Kidney (tissue), 14 donors: Measurements from ENCODE around the gene SIRPD. TPM values are rescaled to one million over a fixed set of nuclear protein-coding genes. Genes with fewer than 3 reads are reported as not detected.

Experiments
- DNase-seq, 5 donors: peaks; one replicate each; pipeline ENCODE4 v3.0.0-alpha.2; 2013 to 2020
- FAIRE-seq: peaks from 2 replicates; lab custom pipeline; 2012; peaks lifted over from hg19 to GRCh38; lab: Jason Lieb, UNC
- H3K27ac ChIP-seq, 2 donors: one replicate each; pipeline ENCODE4 v1.7.0; 2013; ENCODE audit warnings: low read depth in 2 of 2, low read length in 2 of 2, inconsistent platforms in 1 of 2
- H3K27me3 ChIP-seq: one replicate; pipeline ENCODE4 v1.7.1; 2013; ENCODE audit warnings: low read length, inconsistent platforms; ENCODE audit not compliant: control insufficient read depth, insufficient read depth
- H3K36me3 ChIP-seq, 3 donors: one replicate each; pipeline versions ENCODE4 v1.7.0 to v1.7.1; 2013; ENCODE audit warnings: low read length in 3 of 3, control low read depth in 1 of 3, inconsistent platforms in 1 of 3; ENCODE audit not compliant: insufficient read depth in 3 of 3, control insufficient read depth in 2 of 3
- H3K4me1 ChIP-seq, 3 donors: one replicate each; pipeline versions ENCODE4 v1.7.0 to v1.7.1; 2013; ENCODE audit warnings: low read length in 3 of 3, inconsistent platforms in 1 of 3, low read depth in 1 of 3; ENCODE audit not compliant: control insufficient read depth in 2 of 3, insufficient read depth in 2 of 3
- H3K4me3 ChIP-seq, 3 donors: one replicate each; pipeline versions ENCODE4 v1.7.0 to v1.8.1; 2013; ENCODE audit warnings: low read length in 3 of 3, control low read depth in 1 of 3, inconsistent platforms in 1 of 3
- H3K9ac ChIP-seq, 3 donors: one replicate each; pipeline versions ENCODE4 v1.7.0 to v1.7.1; 2013; ENCODE audit warnings: low read length in 3 of 3, control low read depth in 1 of 3, inconsistent platforms in 1 of 3
- H3K9me3 ChIP-seq, 3 donors: one replicate each; pipeline versions ENCODE4 v1.7.0 to v1.7.1; 2013; ENCODE audit warnings: low read length in 3 of 3, control low read depth in 1 of 3, inconsistent platforms in 1 of 3; ENCODE audit not compliant: control insufficient read depth in 2 of 3, insufficient read depth in 1 of 3
- CTCF ChIP-seq: IDR thresholded peaks from 3 replicates; pipeline ENCODE4 v1.5.1; 2012; ENCODE audit warnings: mild to moderate bottlenecking, moderate library complexity, borderline replicate concordance; ENCODE audit not compliant: insufficient read depth; ENCODE audit errors: extremely low read depth
- intact Hi-C: fragments of 100-400 bp; cut with DNase I; formaldehyde crosslinking; loops from one replicate; pipeline ENCODE4 v1.11.1; 2022
- polyA plus RNA-seq: library from polyadenylated mRNA; stranded (reverse); fragments of 350-450 nt; fragmentation: Illumina TruSeq; extraction: RNeasy Lipid Tissue Mini Kit (QIAGEN cat#74804); gene quantifications from one replicate; pipeline ENCODE4 v1.2.3, GENCODE V29; 2014; ENCODE audit warnings: low read depth, low replicate concordance; ENCODE audit not compliant: insufficient read depth
- total RNA-seq: library from RNA; stranded (reverse); fragmentation: NEBNext Ultra II Directional; extraction: Animal tissue kit (Norgen Biotek cat#: 25700); gene quantifications from one replicate; pipeline ENCODE4 v1.2.1, GENCODE V29; 2021
- donor health status: control.
- donor health status: control.
- donor health status: control.
- donor health status: control.
- donor health status: control.
- donor health status: DM: yes; HTN: yes; CAD: no.
- donor health status: Normal renal cell carcinoma (clear cell type).

Gene SIRPD
- total and polyA plus RNA-seq, 2 donors from 2014 or later: 0.35 TPM; not detected in 1

GRCh38 chr20:1561350-1561749, 3.8 kb upstream of the SIRPD start:
- H3K27me3 ChIP-seq: no peaks in the 10 kb centered on the region
- no peak overlapping the region for H3K9ac ChIP-seq
- H3K27ac ChIP-seq: no peak overlapping the region
- no peak for FAIRE-seq
- intact Hi-C loops: no loop called here
- H3K36me3 ChIP-seq: no peaks in the 10 kb centered on the region
- no peaks in the 10 kb centered on the region for H3K9me3 ChIP-seq
- no peak for TF ChIP-seq CTCF
- no peak for DNase-seq
- H3K4me1 ChIP-seq: no peaks in the 10 kb centered on the region
- no peak overlapping the region for H3K4me3 ChIP-seq

- no peak for FAIRE-seq
- Histone ChIP-seq H3K27ac (no peak overlapping the region), H3K27me3 (no peaks in the 10 kb centered on the region), H3K36me3 (no peaks in the 10 kb centered on the region), H3K9me3 (peaks cover 0 to 5% (median 0%) of the 10 kb centered on the region in 3 donors), H3K9ac (no peak overlapping the region), H3K4me1 (no peaks in the 10 kb centered on the region), H3K4me3 (no peak overlapping the region)
- no peak for DNase-seq
- no peak for TF ChIP-seq CTCF
- intact Hi-C loops: no loop called here
Observed at GRCh38 chr20:1555952-1556351, 1.6 kb downstream of the SIRPD start.

- Histone ChIP-seq H3K9me3 (no peaks in the 10 kb centered on the region), H3K4me1 (no peaks in the 10 kb centered on the region), H3K9ac (no peak overlapping the region), H3K27me3 (no peaks in the 10 kb centered on the region), H3K36me3 (no peaks in the 10 kb centered on the region), H3K4me3 (no peak overlapping the region), H3K27ac (no peak overlapping the region)
- TF ChIP-seq CTCF: no peak
- intact Hi-C loops: no loop called here
- no peak for FAIRE-seq
- no peak for DNase-seq
Observed at GRCh38 chr20:1539816-1540419, 17.6 kb downstream of the SIRPD start.

- Histone ChIP-seq H3K27ac (no peak overlapping the region), H3K36me3 (no peaks in the 10 kb centered on the region), H3K4me1 (no peaks in the 10 kb centered on the region), H3K9me3 (no peaks in the 10 kb centered on the region), H3K27me3 (no peaks in the 10 kb centered on the region), H3K4me3 (no peak overlapping the region), H3K9ac (no peak overlapping the region)
- no peak for TF ChIP-seq CTCF
- no peak for FAIRE-seq
- no peak for DNase-seq
- intact Hi-C loops: no loop called here
Observed at GRCh38 chr20:1538655-1539054, 18.9 kb downstream of the SIRPD start.
